DOHH2 (cell line): ENCODE measurements around the gene PRKD2.

Experiments used
- EZH2phosphoT487 ChIP-seq: fragments of 200-600 bp; sonication (generic); IDR thresholded peaks from 2 replicates; pipeline ENCODE4 v1.6.1; 2017; ENCODE audit warnings: borderline replicate concordance, mild to moderate bottlenecking, antibody characterized with exemption, low read length, moderate library complexity, mixed read lengths
- TF ChIP-seq, protein P1 (sequence below): fragments of 200-600 bp; sonication (generic); IDR thresholded peaks from one replicate; pipeline ENCODE4 v1.5.1; 2014; ENCODE audit warnings: antibody characterized with exemption, mild to moderate bottlenecking, low read depth, low read length; ENCODE audit not compliant: poor library complexity, severe bottlenecking

DNA sequence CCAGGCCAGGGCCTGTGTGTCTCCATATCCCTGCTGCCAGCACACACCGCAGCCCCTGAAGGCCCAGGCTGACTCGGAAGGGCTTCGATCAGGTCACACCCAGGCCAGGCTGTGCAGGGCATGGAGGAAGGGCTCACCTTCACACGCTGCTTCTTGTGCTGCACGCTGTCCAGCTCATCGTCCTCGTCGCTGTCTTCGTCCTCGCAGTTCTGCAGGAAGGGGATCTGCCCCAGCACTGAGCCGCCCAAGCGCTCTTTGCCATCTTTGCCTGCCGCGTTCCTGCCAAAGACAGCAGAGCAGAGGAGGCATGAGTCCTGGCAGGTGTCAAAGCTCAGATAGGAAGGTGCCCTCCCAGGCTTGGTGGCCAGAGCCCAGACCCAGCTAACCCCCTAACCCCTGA is 13.7 kb upstream of the PRKD2 start:
- TF ChIP-seq, protein P1, sequence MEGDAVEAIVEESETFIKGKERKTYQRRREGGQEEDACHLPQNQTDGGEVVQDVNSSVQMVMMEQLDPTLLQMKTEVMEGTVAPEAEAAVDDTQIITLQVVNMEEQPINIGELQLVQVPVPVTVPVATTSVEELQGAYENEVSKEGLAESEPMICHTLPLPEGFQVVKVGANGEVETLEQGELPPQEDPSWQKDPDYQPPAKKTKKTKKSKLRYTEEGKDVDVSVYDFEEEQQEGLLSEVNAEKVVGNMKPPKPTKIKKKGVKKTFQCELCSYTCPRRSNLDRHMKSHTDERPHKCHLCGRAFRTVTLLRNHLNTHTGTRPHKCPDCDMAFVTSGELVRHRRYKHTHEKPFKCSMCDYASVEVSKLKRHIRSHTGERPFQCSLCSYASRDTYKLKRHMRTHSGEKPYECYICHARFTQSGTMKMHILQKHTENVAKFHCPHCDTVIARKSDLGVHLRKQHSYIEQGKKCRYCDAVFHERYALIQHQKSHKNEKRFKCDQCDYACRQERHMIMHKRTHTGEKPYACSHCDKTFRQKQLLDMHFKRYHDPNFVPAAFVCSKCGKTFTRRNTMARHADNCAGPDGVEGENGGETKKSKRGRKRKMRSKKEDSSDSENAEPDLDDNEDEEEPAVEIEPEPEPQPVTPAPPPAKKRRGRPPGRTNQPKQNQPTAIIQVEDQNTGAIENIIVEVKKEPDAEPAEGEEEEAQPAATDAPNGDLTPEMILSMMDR: no peak
- TF ChIP-seq EZH2phosphoT487: no peak
